Cardiac septum (tissue), 1 donor: Measurements from ENCODE around the gene WDR75. TPM values are rescaled to one million over a fixed set of nuclear protein-coding genes. Genes with fewer than 3 reads are reported as not detected.
"Not testable (repeated sequence)": the region's sequence is repeated elsewhere in the genome, so short reads cannot be mapped to it uniquely, and the experiment has no call there.

Experiments
- DNase-seq: peaks from one replicate; pipeline ENCODE4 v3.0.0-alpha.2; 2020; ENCODE audit warnings: low spot score
- intact Hi-C: fragments of 100-400 bp; cut with DNase I; formaldehyde crosslinking; loops from one replicate; pipeline ENCODE4 v1.14.0; 2022
- long read RNA-seq: library from polyadenylated mRNA; unstranded; transcript quantifications from one replicate; pipeline ENCODE4 v2.0.0, GENCODE V29; 2021
- total RNA-seq: library from RNA; stranded (reverse); fragmentation: NEBNext Ultra II Directional; extraction: Animal tissue kit (Norgen Biotek cat#: 25700); gene quantifications from one replicate; pipeline ENCODE4 v1.2.1, GENCODE V29; 2021
- donor health status: DM: no; HTN: no; CAD: no.

WDR75 gene
- total RNA-seq: 13.8 TPM
- long read RNA-seq, transcript WDR75-201 (21 exons, 2,701 nt): major isoform, 15 of 17 reads
- long read RNA-seq, partial matches to known transcripts: 0 of 17 reads
- long read RNA-seq, other reads (novel, unspliced or antisense): 2 of 17 reads

- DNase-seq: peak; percentile 95
- intact Hi-C loops: no loop called here
Observed at GRCh38 chr2:189440947-189441708, at the start of gene WDR75. WDR75 (plus strand) TSS chr2:189441474; CDS start chr2:189441493, 19 bp downstream.

- no peak for DNase-seq
- intact Hi-C loops: no loop called here
Observed at GRCh38 chr2:189393440-189394111, 47.7 kb upstream of the WDR75 start.

DNA sequence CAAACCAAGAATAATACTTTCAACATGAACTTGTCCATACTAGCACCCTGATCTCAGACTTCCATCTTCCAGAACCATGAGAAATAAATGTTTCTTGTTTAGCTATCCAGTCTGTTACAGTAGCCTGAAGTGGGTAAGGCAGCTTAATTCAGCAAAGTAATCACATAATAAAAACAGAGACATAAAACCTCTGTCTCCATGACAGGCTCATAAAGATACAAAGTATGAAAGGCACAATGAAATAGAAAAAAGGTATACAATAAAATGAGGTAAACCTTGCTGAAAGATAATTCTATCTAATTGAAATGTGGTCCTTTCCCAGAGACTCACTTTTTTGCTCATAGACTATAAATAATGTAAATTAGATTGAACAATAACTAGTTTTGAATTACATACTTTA lies 46.7 kb upstream of the WDR75 start:
- DNase-seq: no peak
- intact Hi-C loops: no loop called here

- intact Hi-C loops: no loop called here
- DNase-seq: no peak
Observed at GRCh38 chr2:189402932-189403331, 38.3 kb upstream of the WDR75 start.

GRCh38 chr2:189406586-189407233 lies 34.6 kb upstream of the WDR75 start:
- DNase-seq: no peak
- intact Hi-C loops: no loop called here

- DNase-seq: no peak
- intact Hi-C loops: no loop called here
Observed at GRCh38 chr2:189407281-189408209, 33.7 kb upstream of the WDR75 start.

- intact Hi-C loops: no loop called here
- DNase-seq: no peak
Observed at GRCh38 chr2:189408294-189408693, 33.0 kb upstream of the WDR75 start.

GRCh38 chr2:189409131-189409530 lies 32.1 kb upstream of the WDR75 start:
- intact Hi-C loops: no loop called here
- DNase-seq: no peak

DNA sequence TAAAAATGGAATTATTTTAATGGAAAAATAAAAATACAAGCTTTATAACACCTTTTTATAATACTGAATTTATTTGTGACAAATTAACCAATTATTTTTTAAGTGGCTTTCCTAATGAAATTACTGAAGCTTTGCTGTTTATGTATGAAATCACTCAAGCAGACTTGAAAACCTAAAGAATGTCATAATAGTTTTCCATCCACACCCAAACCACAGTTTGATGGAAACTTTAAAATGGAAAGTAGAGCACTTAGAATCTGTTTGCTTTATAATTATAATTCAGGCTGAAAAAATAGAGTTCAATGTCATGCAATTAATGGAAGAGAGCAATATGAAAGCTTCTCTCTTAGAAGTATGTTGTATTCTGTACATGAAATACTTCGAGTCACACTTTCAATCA lies 31.6 kb upstream of the WDR75 start:
- DNase-seq: no peak
- intact Hi-C loops: loop anchor here (5.0 kb wide), 3 partner anchors 62 to 882 kb away; no protein-coding TSS in a partner anchor

GRCh38 chr2:189411860-189412259 lies 29.4 kb upstream of the WDR75 start:
- DNase-seq: no peak

DNA sequence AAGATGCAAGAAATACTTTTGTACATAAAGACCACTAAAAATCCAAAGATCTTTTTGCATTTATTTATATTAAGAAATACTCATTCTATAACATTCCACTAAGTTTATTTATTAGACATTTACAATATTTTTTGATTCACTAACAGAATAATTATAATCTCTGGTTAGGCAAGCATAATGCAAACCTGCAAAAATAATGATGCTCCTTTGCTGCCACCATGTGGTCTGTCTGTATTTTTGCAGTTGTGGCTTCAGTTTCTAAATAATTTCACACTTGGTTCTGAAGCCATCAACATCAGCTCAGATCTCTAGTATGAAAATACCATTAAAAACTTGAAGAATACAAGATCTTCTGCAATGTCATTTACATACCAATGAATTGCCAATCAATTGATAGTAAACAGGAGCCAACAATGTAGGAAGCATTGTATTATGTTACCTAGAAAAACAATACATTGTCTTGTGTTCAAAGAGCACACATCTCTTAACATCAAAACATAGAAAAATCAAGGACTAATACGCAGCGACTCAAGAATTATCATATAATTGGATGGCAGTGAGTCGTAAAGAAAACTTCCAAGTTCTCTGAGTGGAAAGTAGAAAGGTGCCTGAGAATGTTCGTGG lies 28.8 kb upstream of the WDR75 start:
- intact Hi-C loops: loop anchor here (5.0 kb wide), 3 partner anchors 65 to 885 kb away; no protein-coding TSS in a partner anchor
- no peak for DNase-seq

More at GRCh38 chr2:189411860-189412259, 29.4 kb upstream of the WDR75 start:
- intact Hi-C loops: loop anchor here (5.0 kb wide), 3 partner anchors 65 to 885 kb away; no protein-coding TSS in a partner anchor

- intact Hi-C loops: loop anchor here (5.0 kb wide), 3 partner anchors 66 to 886 kb away; no protein-coding TSS in a partner anchor
- no peak for DNase-seq
Observed at GRCh38 chr2:189413249-189413648, 28.0 kb upstream of the WDR75 start.

- intact Hi-C loops: no loop called here
- no peak for DNase-seq
Observed at GRCh38 chr2:189421644-189422043, 19.6 kb upstream of the WDR75 start.

DNA sequence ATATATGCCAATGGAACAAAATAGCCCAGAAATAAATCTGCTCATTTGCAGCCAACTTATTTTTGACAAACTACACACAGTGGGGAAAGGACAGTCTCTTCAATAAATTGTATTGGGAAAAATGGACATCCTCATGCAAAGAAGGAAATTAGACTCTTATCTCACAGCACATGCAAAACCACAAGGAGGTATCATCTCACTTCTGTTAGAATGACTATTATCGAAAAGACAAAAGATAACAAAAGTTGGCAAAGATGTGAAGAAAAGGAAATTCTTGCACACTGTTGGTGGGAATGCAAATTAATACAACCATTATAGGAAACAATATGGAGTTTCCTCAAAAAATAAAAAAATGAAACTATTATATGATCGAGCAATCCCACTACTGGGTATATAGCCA lies 16.3 kb upstream of the WDR75 start:
- intact Hi-C loops: no loop called here
- DNase-seq: no peak

DNA sequence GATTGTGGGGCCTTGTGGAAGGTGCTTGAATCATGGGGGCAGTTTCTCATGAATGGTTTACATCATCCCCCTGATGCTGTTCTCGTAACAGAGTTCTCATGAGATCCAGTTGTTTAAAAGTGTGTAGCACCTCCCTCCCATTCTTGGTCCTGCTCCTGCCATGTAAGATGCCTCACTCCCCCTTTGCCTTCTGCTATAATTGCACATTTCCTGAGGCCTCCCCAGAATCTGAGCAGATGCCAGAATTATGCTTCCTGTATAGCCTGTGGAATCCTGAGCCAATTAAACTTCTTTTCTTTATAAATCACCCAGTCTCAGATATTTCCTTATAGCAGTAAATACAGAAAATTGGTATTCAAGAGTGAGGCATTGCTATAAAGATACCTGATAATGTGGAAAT lies 15.6 kb upstream of the WDR75 start:
- intact Hi-C loops: no loop called here
- DNase-seq: no peak

- intact Hi-C loops: no loop called here
- no peak for DNase-seq
Observed at GRCh38 chr2:189426886-189427285, 14.4 kb upstream of the WDR75 start.

GRCh38 chr2:189427872-189428271 lies 13.4 kb upstream of the WDR75 start:
- intact Hi-C loops: no loop called here
- DNase-seq: no peak

- DNase-seq, intact Hi-C loops: not testable (repeated sequence)
Observed at GRCh38 chr2:189430448-189430847, 10.8 kb upstream of the WDR75 start.

- intact Hi-C loops, DNase-seq: not testable (repeated sequence)
Observed at GRCh38 chr2:189435803-189436202, 5.5 kb upstream of the WDR75 start.
